SK-N-SH treated with all-trans-retinoic acid at 6 μM for 48 hours (cell line): ENCODE results near the gene HLCS.

Experiments used
- BACH2 ChIP-seq: fragments of 250-450 bp; sonication (Bioruptor Pico); IDR thresholded peaks from 2 replicates; pipeline ENCODE4 v1.9.0; 2021; ENCODE audit warnings: mild to moderate bottlenecking, borderline replicate concordance
- ESRRG ChIP-seq: fragments of 250-450 bp; sonication (Bioruptor Pico); IDR thresholded peaks from 2 replicates; pipeline ENCODE4 v1.6.1; 2021; ENCODE audit warnings: mild to moderate bottlenecking
- GLIS3 ChIP-seq: fragments of 250-450 bp; sonication (Bioruptor Pico); IDR thresholded peaks from 2 replicates; pipeline ENCODE4 v1.5.0; 2020; ENCODE audit warnings: mild to moderate bottlenecking, moderate library complexity
- PPARA ChIP-seq: fragments of 250-450 bp; sonication (Bioruptor Pico); IDR thresholded peaks from 2 replicates; pipeline ENCODE4 v1.5.0; 2020; ENCODE audit warnings: mild to moderate bottlenecking, borderline replicate concordance
- RARB ChIP-seq: fragments of 250-450 bp; sonication (Bioruptor Pico); IDR thresholded peaks from 2 replicates; pipeline ENCODE4 v1.8.0; 2021; ENCODE audit warnings: mild to moderate bottlenecking, moderate library complexity
- TOX ChIP-seq: fragments of 250-450 bp; sonication (Bioruptor Pico); IDR thresholded peaks from 2 replicates; pipeline ENCODE4 v1.8.0; 2021; ENCODE audit warnings: mild to moderate bottlenecking, moderate library complexity, borderline replicate concordance
- ZC3H10 ChIP-seq: fragments of 250-450 bp; sonication (Bioruptor Pico); IDR thresholded peaks from 2 replicates; pipeline ENCODE4 v1.5.1; 2021; ENCODE audit warnings: mild to moderate bottlenecking, moderate library complexity
- ZFP3 ChIP-seq: fragments of 250-450 bp; sonication (Bioruptor Pico); IDR thresholded peaks from 2 replicates; pipeline ENCODE4 v1.5.0; 2020; ENCODE audit warnings: mild to moderate bottlenecking, moderate library complexity
- ZNF565 ChIP-seq: fragments of 450-650 bp; formaldehyde crosslinking; conservative IDR thresholded peaks from 2 replicates; pipeline ENCODE4 v1.5.0; 2020; ENCODE audit warnings: low read depth, mild to moderate bottlenecking, moderate library complexity
- TF ChIP-seq, protein P1 (sequence below): fragments of 250-450 bp; sonication (Bioruptor Pico); IDR thresholded peaks from 2 replicates; pipeline ENCODE4 v1.5.1; 2021; ENCODE audit warnings: mild to moderate bottlenecking, moderate library complexity

DNA sequence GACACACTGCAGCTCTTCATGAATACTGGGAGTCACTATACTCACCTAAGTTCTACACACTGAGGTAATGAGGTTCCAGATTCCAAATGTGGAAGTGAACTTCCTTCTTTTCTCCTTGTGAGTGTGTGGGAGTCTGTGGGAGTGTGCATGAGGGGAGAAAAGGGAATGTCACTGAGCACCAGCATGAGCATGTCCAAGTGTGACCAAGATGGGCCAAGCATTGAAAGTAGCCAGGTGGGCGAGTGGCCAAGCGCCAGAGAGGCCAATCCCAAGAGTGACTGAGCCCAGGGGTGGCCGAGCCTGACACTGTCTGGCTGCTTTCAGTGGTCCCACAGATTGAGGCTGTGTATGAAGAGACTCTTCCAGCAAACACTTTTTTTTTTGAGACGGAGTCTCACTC is 132.3 kb downstream of the HLCS start:
- TF ChIP-seq ESRRG (CRISPR knock-in tag), result no peak
- TF ChIP-seq, protein P1, sequence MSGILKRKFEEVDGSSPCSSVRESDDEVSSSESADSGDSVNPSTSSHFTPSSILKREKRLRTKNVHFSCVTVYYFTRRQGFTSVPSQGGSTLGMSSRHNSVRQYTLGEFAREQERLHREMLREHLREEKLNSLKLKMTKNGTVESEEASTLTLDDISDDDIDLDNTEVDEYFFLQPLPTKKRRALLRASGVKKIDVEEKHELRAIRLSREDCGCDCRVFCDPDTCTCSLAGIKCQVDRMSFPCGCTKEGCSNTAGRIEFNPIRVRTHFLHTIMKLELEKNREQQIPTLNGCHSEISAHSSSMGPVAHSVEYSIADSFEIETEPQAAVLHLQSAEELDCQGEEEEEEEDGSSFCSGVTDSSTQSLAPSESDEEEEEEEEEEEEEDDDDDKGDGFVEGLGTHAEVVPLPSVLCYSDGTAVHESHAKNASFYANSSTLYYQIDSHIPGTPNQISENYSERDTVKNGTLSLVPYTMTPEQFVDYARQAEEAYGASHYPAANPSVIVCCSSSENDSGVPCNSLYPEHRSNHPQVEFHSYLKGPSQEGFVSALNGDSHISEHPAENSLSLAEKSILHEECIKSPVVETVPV, result no peak
- TF ChIP-seq GLIS3 (CRISPR knock-in tag), result no peak
- no peak for TF ChIP-seq ZNF565 (CRISPR knock-in tag)
- TF ChIP-seq ZFP3 (CRISPR knock-in tag), result no peak
- no peak for TF ChIP-seq TOX (CRISPR knock-in tag)
- TF ChIP-seq PPARA (CRISPR knock-in tag), result no peak
- TF ChIP-seq BACH2 (CRISPR knock-in tag), result no peak
- no peak for TF ChIP-seq ZC3H10 (CRISPR knock-in tag)
- no peak for TF ChIP-seq RARB (CRISPR knock-in tag)
